Measurements from ENCODE around the gene SEL1L3.

Gene SEL1L3

GRCh38 chr4:25845841-25846653 is 16.7 kb downstream of the SEL1L3 start:
- DNase-seq, result no peak

GRCh38 chr4:25844961-25845712 is 17.7 kb downstream of the SEL1L3 start:
- DNase-seq, result no peak

GRCh38 chr4:25843340-25844097 is 19.3 kb downstream of the SEL1L3 start:
- DNase-seq, result no peak

GRCh38 chr4:25842229-25842845 is 20.5 kb downstream of the SEL1L3 start:
- no peak for DNase-seq

- no peak for DNase-seq
Observed at GRCh38 chr4:25839687-25840086, 23.1 kb downstream of the SEL1L3 start.

- DNase-seq, result no peak
Observed at GRCh38 chr4:25839233-25839632, 23.6 kb downstream of the SEL1L3 start.

GRCh38 chr4:25838526-25838925 is 24.3 kb downstream of the SEL1L3 start:
- no peak for DNase-seq

- DNase-seq, result no peak
Observed at GRCh38 chr4:25837107-25837506, 25.7 kb downstream of the SEL1L3 start.

- DNase-seq, result no peak
Observed at GRCh38 chr4:25835384-25835783, 27.4 kb downstream of the SEL1L3 start.

GRCh38 chr4:25834411-25835107 is 28.2 kb downstream of the SEL1L3 start:
- no peak for DNase-seq

- no peak for DNase-seq
Observed at GRCh38 chr4:25830548-25830947, 32.2 kb downstream of the SEL1L3 start.

GRCh38 chr4:25827897-25828296 is 34.9 kb downstream of the SEL1L3 start:
- no peak for DNase-seq

GRCh38 chr4:25827373-25827772 is 35.4 kb downstream of the SEL1L3 start:
- DNase-seq, result no peak

GRCh38 chr4:25826074-25826752 is 36.6 kb downstream of the SEL1L3 start:
- no peak for DNase-seq

- no peak for DNase-seq
Observed at GRCh38 chr4:25823632-25824031, 39.2 kb downstream of the SEL1L3 start.

GRCh38 chr4:25821899-25822298 is 40.9 kb downstream of the SEL1L3 start:
- no peak for DNase-seq

GRCh38 chr4:25821267-25821666 is 41.5 kb downstream of the SEL1L3 start:
- no peak for DNase-seq

GRCh38 chr4:25818876-25819275 is 43.9 kb downstream of the SEL1L3 start:
- DNase-seq, result no peak

GRCh38 chr4:25818371-25818871 is 44.4 kb downstream of the SEL1L3 start:
- DNase-seq, result no peak

GRCh38 chr4:25817059-25817681 is 45.6 kb downstream of the SEL1L3 start:
- no peak for DNase-seq

- DNase-seq, result no peak
Observed at GRCh38 chr4:25816591-25817058, 46.2 kb downstream of the SEL1L3 start.
